Natural killer cell treated with Interleukin-12 subunit alpha and Interleukin-12 subunit beta and Interleukin-15 and Interleukin-18, amount 100 ng/mL, for 72 hours (primary cell): ENCODE results near the gene HSPB2. TPM values are rescaled to one million over a fixed set of nuclear protein-coding genes. Genes with fewer than 3 reads are reported as not detected.
"Not testable (repeated sequence)": the region's sequence is repeated elsewhere in the genome, so short reads cannot be mapped to it uniquely, and the experiment has no call there.

ENCODE experiments used
- ATAC-seq, 2 donors: fragments of 150-1000 bp; cut with Tn5 transposase in 1 of 2; sonication (Bioruptor Pico), chemical (Tn5 transposase) in 1 of 2; 2 replicates each; pipeline ENCODE4 v1.10.0; 2021
- DNase-seq: peaks from one replicate; pipeline ENCODE4 v3.0.0; 2022; ENCODE audit warnings: low spot score
- H3K27ac Mint-ChIP-seq, 2 donors: 1 replicate in 1 of 2; 2 replicates in 1 of 2; pipeline ENCODE4 v1.8.0; 2022; ENCODE audit warnings: mixed read lengths in 2 of 2, mild to moderate bottlenecking in 1 of 2, moderate library complexity in 1 of 2
- H3K27me3 Mint-ChIP-seq, 2 donors: 1 replicate in 1 of 2; 2 replicates in 1 of 2; pipeline ENCODE4 v1.8.0; 2022; ENCODE audit warnings: mixed read lengths in 2 of 2
- H3K36me3 Mint-ChIP-seq: one replicate; pipeline ENCODE4 v1.8.0; 2022; ENCODE audit warnings: mixed read lengths
- H3K4me1 Mint-ChIP-seq, 2 donors: 1 replicate in 1 of 2; 2 replicates in 1 of 2; pipeline ENCODE4 v1.8.0; 2022; ENCODE audit warnings: low read depth in 2 of 2, mixed read lengths in 2 of 2, mild to moderate bottlenecking in 1 of 2
- H3K4me3 Mint-ChIP-seq: one replicate; pipeline ENCODE4 v1.8.0; 2022; ENCODE audit warnings: mixed read lengths
- H3K9me3 Mint-ChIP-seq: 2 replicates; pipeline ENCODE4 v1.8.0; 2022; ENCODE audit warnings: mixed read lengths
- total RNA-seq, 2 donors: library from RNA; stranded (reverse); gene quantifications; one replicate each; pipeline ENCODE4 v1.2.3, GENCODE V29; 2022

The HSPB2 gene
- total RNA-seq, 2 donors from 2014 or later = not detected

GRCh38 chr11:111921541-111922230 is 9.2 kb downstream of the HSPB2 start:
- Mint-ChIP-seq H3K27me3 (peaks cover 16 to 18% of the 10 kb centered on the region in 2 donors), H3K27ac (no peak overlapping the region), H3K9me3 (no peaks in the 10 kb centered on the region), H3K36me3 (no peaks in the 10 kb centered on the region), H3K4me3 (no peak overlapping the region), H3K4me1 (peaks cover 7 to 11% of the 10 kb centered on the region in 2 donors)
- DNase-seq (no peak), ATAC-seq (no peak)

GRCh38 chr11:111922803-111923202 is 10.3 kb downstream of the HSPB2 start:
- no peaks in the 10 kb centered on the region for H3K9me3 Mint-ChIP-seq
- H3K36me3 Mint-ChIP-seq = no peaks in the 10 kb centered on the region
- DNase-seq (no peak), ATAC-seq (no peak)
- peaks cover 7 to 11% of the 10 kb centered on the region in 2 donors for H3K27me3 Mint-ChIP-seq
- no peak overlapping the region for H3K27ac Mint-ChIP-seq
- H3K4me3 Mint-ChIP-seq = no peak overlapping the region
- H3K4me1 Mint-ChIP-seq = peaks cover 7 to 17% of the 10 kb centered on the region in 2 donors

- Mint-ChIP-seq H3K9me3 (no peaks in the 10 kb centered on the region), H3K27me3 (peaks cover 7 to 11% of the 10 kb centered on the region in 2 donors), H3K4me3 (no peak overlapping the region), H3K4me1 (peaks cover 7 to 17% of the 10 kb centered on the region in 2 donors), H3K36me3 (no peaks in the 10 kb centered on the region), H3K27ac (no peak overlapping the region)
- ATAC-seq = no peak
- no peak for DNase-seq
Observed at GRCh38 chr11:111923351-111923788, 10.8 kb downstream of the HSPB2 start.

GRCh38 chr11:111923951-111924350 is 11.4 kb downstream of the HSPB2 start:
- no peak for DNase-seq
- Mint-ChIP-seq H3K36me3 (no peaks in the 10 kb centered on the region), H3K9me3 (no peaks in the 10 kb centered on the region), H3K4me3 (no peak overlapping the region), H3K27me3 (peaks cover 7 to 11% of the 10 kb centered on the region in 2 donors), H3K4me1 (peaks cover 7 to 17% of the 10 kb centered on the region in 2 donors), H3K27ac (peak overlapping the region in 1 of 2 donors; percentile 8)
- no peak for ATAC-seq

GRCh38 chr11:111925953-111926352 is 13.4 kb downstream of the HSPB2 start:
- ATAC-seq (no peak), DNase-seq (no peak)
- H3K4me3 Mint-ChIP-seq = peak overlapping the region; percentile 83
- no peaks in the 10 kb centered on the region for H3K9me3 Mint-ChIP-seq
- H3K27me3 Mint-ChIP-seq = peaks cover 3 to 6% of the 10 kb centered on the region in 2 donors
- peak overlapping the region; percentile 69 to 83 for H3K27ac Mint-ChIP-seq
- peaks cover 7 to 17% of the 10 kb centered on the region in 2 donors for H3K4me1 Mint-ChIP-seq
- no peaks in the 10 kb centered on the region for H3K36me3 Mint-ChIP-seq

GRCh38 chr11:111926505-111927391 is 14.2 kb downstream of the HSPB2 start:
- Mint-ChIP-seq H3K27me3 (peaks cover 0 to 2% of the 10 kb centered on the region in 2 donors), H3K4me3 (peak overlapping the region; percentile 83), H3K36me3 (no peaks in the 10 kb centered on the region), H3K9me3 (no peaks in the 10 kb centered on the region), H3K27ac (peak overlapping the region; percentile 69 to 83), H3K4me1 (peaks cover 7 to 17% of the 10 kb centered on the region in 2 donors)
- ATAC-seq (peak; percentile 97), DNase-seq (peak; percentile 95)

- H3K4me1 Mint-ChIP-seq = peaks cover 15 to 30% of the 10 kb centered on the region in 2 donors
- H3K9me3 Mint-ChIP-seq = no peaks in the 10 kb centered on the region
- no peak for DNase-seq
- no peaks in the 10 kb centered on the region for H3K27me3 Mint-ChIP-seq
- no peak overlapping the region for H3K27ac Mint-ChIP-seq
- no peak overlapping the region for H3K4me3 Mint-ChIP-seq
- ATAC-seq = no peak
- no peaks in the 10 kb centered on the region for H3K36me3 Mint-ChIP-seq
Observed at GRCh38 chr11:111930472-111930871, 17.9 kb downstream of the HSPB2 start.

- Mint-ChIP-seq H3K4me1 (peaks cover 17 to 27% of the 10 kb centered on the region in 2 donors), H3K4me3 (peak overlapping the region; percentile 77)
- ATAC-seq = peak in 1 of 2 donors; percentile 75
Observed at GRCh38 chr11:111932611-111932950, 20.0 kb downstream of the HSPB2 start.

GRCh38 chr11:111933176-111933575 is 20.6 kb downstream of the HSPB2 start:
- not testable (repeated sequence) for H3K27me3 Mint-ChIP-seq, ATAC-seq, H3K9me3 Mint-ChIP-seq, H3K36me3 Mint-ChIP-seq, DNase-seq, H3K4me3 Mint-ChIP-seq
- Mint-ChIP-seq H3K4me1 (peaks cover 23 to 28% of the 10 kb centered on the region in 2 donors), H3K27ac (peak overlapping the region in 1 of 2 donors; percentile 66)

More at GRCh38 chr11:111932611-111932950, 20.0 kb downstream of the HSPB2 start:
- DNase-seq = no peak
- H3K27ac Mint-ChIP-seq = peak overlapping the region in 1 of 2 donors; percentile 66
- H3K27me3 Mint-ChIP-seq = no peaks in the 10 kb centered on the region
- no peaks in the 10 kb centered on the region for H3K36me3 Mint-ChIP-seq
- H3K9me3 Mint-ChIP-seq = no peaks in the 10 kb centered on the region

- H3K9me3 Mint-ChIP-seq = no peaks in the 10 kb centered on the region
- peaks cover 30 to 35% of the 10 kb centered on the region in 2 donors for H3K4me1 Mint-ChIP-seq
- peaks cover 0 to 5% of the 10 kb centered on the region in 2 donors for H3K27me3 Mint-ChIP-seq
- ATAC-seq (no peak), DNase-seq (no peak)
- H3K27ac Mint-ChIP-seq = no peak overlapping the region
- no peak overlapping the region for H3K4me3 Mint-ChIP-seq
- no peaks in the 10 kb centered on the region for H3K36me3 Mint-ChIP-seq
Observed at GRCh38 chr11:111933872-111934271, 21.3 kb downstream of the HSPB2 start.

GRCh38 chr11:111934306-111934705 is 21.8 kb downstream of the HSPB2 start:
- H3K4me3 Mint-ChIP-seq = no peak overlapping the region
- no peaks in the 10 kb centered on the region for H3K36me3 Mint-ChIP-seq
- ATAC-seq (no peak), DNase-seq (no peak)
- peaks cover 32 to 39% of the 10 kb centered on the region in 2 donors for H3K4me1 Mint-ChIP-seq
- H3K27ac Mint-ChIP-seq = no peak overlapping the region
- H3K9me3 Mint-ChIP-seq = no peaks in the 10 kb centered on the region
- peaks cover 0 to 5% of the 10 kb centered on the region in 2 donors for H3K27me3 Mint-ChIP-seq

- Mint-ChIP-seq H3K4me3 (peak overlapping the region; percentile 1), H3K9me3 (no peaks in the 10 kb centered on the region), H3K36me3 (no peaks in the 10 kb centered on the region), H3K27me3 (peaks cover 0 to 8% of the 10 kb centered on the region in 2 donors), H3K27ac (peak overlapping the region; percentile 25 to 70), H3K4me1 (peaks cover 34 to 42% of the 10 kb centered on the region in 2 donors)
- DNase-seq = no peak
- peak in 1 of 2 donors; percentile 40 for ATAC-seq
Observed at GRCh38 chr11:111935317-111936039, 22.9 kb downstream of the HSPB2 start.

- no peak for DNase-seq
- peaks cover 34 to 42% of the 10 kb centered on the region in 2 donors for H3K4me1 Mint-ChIP-seq
- no peaks in the 10 kb centered on the region for H3K36me3 Mint-ChIP-seq
- peak overlapping the region; percentile 80 for H3K4me3 Mint-ChIP-seq
- ATAC-seq = no peak
- peaks cover 0 to 11% of the 10 kb centered on the region in 2 donors for H3K27me3 Mint-ChIP-seq
- peak overlapping the region; percentile 11 to 70 for H3K27ac Mint-ChIP-seq
- H3K9me3 Mint-ChIP-seq = no peaks in the 10 kb centered on the region
Observed at GRCh38 chr11:111936040-111936540, 23.6 kb downstream of the HSPB2 start.
